ENCODE results near the gene IL16.

Gene IL16

GRCh38 chr15:81293728-81294515 is 97.2 kb downstream of the IL16 start:
- H3K27ac ChIP-seq: no peak overlapping the region
- no peak for TF ChIP-seq CTCF (IDR thresholded peaks at IDR 0.05)
- no peak for TF ChIP-seq ZFX (IDR thresholded peaks at IDR 0.05; ENCODE audit: borderline replicate concordance)

- H3K27ac ChIP-seq: no peak overlapping the region
- TF ChIP-seq CTCF (IDR thresholded peaks at IDR 0.05) (no peak), ZFX (IDR thresholded peaks at IDR 0.05; ENCODE audit: borderline replicate concordance) (no peak)
Observed at GRCh38 chr15:81294516-81294880, 97.8 kb downstream of the IL16 start.

GRCh38 chr15:81295486-81296121 is 98.9 kb downstream of the IL16 start:
- TF ChIP-seq CTCF (IDR thresholded peaks at IDR 0.05) (no peak), ZFX (IDR thresholded peaks at IDR 0.05; ENCODE audit: borderline replicate concordance) (no peak)
- no peak overlapping the region for H3K27ac ChIP-seq

- no peak overlapping the region for H3K27ac ChIP-seq
Observed at GRCh38 chr15:81296186-81296585, 99.5 kb downstream of the IL16 start.

GRCh38 chr15:81296673-81297072 is 100.0 kb downstream of the IL16 start:
- H3K27ac ChIP-seq: no peak overlapping the region
- TF ChIP-seq ZFX (IDR thresholded peaks at IDR 0.05; ENCODE audit: borderline replicate concordance) (no peak), CTCF (IDR thresholded peaks at IDR 0.05) (no peak)

More at GRCh38 chr15:81296186-81296585, 99.5 kb downstream of the IL16 start:
- no peak for TF ChIP-seq CTCF (IDR thresholded peaks at IDR 0.05)

- TF ChIP-seq ZFX (IDR thresholded peaks at IDR 0.05; ENCODE audit: borderline replicate concordance) (no peak), CTCF (IDR thresholded peaks at IDR 0.05) (no peak)
- no peak overlapping the region for H3K27ac ChIP-seq
Observed at GRCh38 chr15:81297147-81297572, 100.5 kb downstream of the IL16 start.

All from 22Rv1 (cell line).